Stimulated activated memory B cell treated with anti-CD40 and anti-IgM and Interleukin-4, amounts not matched to agents 10 μg/mL and 1 μg/mL and 100 μg/mL, for 72 hours (primary cell): ENCODE measurements around the gene PKLR.
"Not testable (repeated sequence)": the region's sequence is repeated elsewhere in the genome, so short reads cannot be mapped to it uniquely, and the experiment has no call there.

Experiments used
- ATAC-seq: fragments of 150-1000 bp; cut with Tn5 transposase; 2 replicates; pipeline ENCODE4 v1.10.0; 2021
- H3K27ac Mint-ChIP-seq: one replicate; pipeline ENCODE4 v1.8.0; 2022; ENCODE audit warnings: mild to moderate bottlenecking, mixed read lengths
- H3K27me3 Mint-ChIP-seq: one replicate; pipeline ENCODE4 v1.8.0; 2022; ENCODE audit warnings: mixed read lengths
- H3K36me3 Mint-ChIP-seq: one replicate; pipeline ENCODE4 v1.8.0; 2022; ENCODE audit warnings: mixed read lengths
- H3K4me1 Mint-ChIP-seq: one replicate; pipeline ENCODE4 v1.8.0; 2022; ENCODE audit warnings: mixed read lengths
- H3K4me3 Mint-ChIP-seq: one replicate; pipeline ENCODE4 v1.8.0; 2022; ENCODE audit warnings: mild to moderate bottlenecking, moderate library complexity, mixed read lengths
- H3K9me3 Mint-ChIP-seq: one replicate; pipeline ENCODE4 v1.8.0; 2022; ENCODE audit warnings: mixed read lengths

The PKLR gene

DNA sequence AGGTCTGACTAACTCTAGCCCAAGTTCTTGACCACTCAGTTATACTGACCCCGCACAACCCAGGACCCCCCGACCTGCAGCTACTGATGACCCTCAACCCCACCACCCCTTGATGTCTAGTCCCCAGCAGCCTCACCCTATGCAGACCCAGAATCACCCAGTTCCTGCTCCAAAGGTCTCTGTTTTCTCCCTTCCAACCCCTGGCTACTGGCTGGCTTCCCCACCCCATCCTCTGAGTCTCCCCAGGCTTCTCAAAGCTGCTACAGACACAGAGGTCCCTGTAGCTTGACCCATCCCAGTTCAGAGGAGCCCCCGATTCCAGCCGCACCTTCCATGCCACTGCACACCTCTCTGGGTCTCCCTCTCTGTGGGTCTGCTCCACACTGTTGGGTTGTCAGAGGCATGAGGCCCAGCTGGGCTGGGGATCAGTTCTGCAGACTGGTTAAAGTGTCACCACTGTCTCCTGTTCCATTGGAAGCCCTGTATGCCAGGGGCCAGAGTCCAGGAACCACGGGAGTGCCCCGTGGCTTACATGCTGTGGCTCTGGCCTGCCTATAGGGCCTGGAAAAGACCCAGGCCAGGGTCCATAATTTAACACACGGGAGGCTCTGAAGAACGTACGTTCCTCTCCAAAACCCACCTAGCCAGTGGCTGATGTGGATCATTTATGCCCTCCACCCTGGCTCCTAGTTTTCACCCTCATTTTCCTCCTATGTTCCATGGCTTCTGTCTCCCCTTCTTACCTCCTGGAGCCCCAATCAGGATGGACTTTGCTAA, 497 bp downstream of the PKLR start:
- Mint-ChIP-seq H3K27ac (no peak overlapping the region), H3K4me3 (no peak overlapping the region), H3K27me3 (peaks cover 24% of the 10 kb centered on the region), H3K9me3 (no peaks in the 10 kb centered on the region), H3K4me1 (peaks cover 7% of the 10 kb centered on the region), H3K36me3 (no peaks in the 10 kb centered on the region)
- ATAC-seq = no peak

DNA sequence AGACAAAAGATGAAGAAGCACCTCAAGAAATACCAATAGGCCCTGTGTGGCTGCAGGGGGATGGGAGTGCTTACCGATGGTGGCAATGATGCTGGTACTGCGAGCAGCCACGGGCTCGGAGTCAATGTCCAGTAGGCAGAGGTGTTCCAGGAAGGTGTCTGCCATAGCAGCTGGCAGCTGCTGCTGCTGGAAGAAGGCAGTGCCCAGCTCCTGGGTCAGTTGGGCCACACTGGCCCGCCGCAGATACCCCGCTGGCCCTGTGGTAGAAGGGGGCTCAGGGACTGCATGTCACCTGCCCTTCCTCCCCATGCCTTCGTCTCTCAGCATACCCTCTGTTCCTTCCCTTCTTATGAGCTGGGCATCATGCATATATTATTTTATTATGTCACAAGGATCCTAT, 1.2 kb downstream of the PKLR start:
- Mint-ChIP-seq H3K27me3 (peaks cover 31% of the 10 kb centered on the region), H3K27ac (no peak overlapping the region)
- no peak for ATAC-seq

DNA sequence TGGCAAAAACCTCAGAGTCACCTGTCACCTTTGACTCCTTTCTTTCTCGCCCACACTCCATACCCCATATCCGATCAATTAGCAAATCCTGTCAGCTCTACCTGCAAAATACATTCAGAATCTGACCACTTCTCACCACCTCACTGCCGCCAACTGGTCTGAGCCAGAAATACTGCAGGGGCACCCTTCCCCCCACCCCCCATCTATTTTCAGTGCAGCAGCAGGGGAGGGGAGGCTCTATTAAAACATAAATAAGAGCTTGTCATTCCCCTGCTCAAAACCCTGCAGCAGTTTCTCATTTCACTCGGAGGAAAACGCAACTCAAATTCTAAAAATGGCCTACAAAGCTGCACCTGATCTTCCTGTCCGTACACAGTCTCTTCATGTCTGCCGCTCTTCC, 3.9 kb downstream of the PKLR start:
- ATAC-seq = no peak
- H3K27ac Mint-ChIP-seq = no peak overlapping the region
- H3K4me1 Mint-ChIP-seq = peaks cover 7% of the 10 kb centered on the region
- H3K4me3 Mint-ChIP-seq = no peak overlapping the region
- no peaks in the 10 kb centered on the region for H3K36me3 Mint-ChIP-seq
- H3K9me3 Mint-ChIP-seq = no peaks in the 10 kb centered on the region
- peaks cover 44% of the 10 kb centered on the region for H3K27me3 Mint-ChIP-seq

More for the DNA sequence above, 1.2 kb downstream of the PKLR start:
- H3K36me3 Mint-ChIP-seq = no peaks in the 10 kb centered on the region
- no peaks in the 10 kb centered on the region for H3K9me3 Mint-ChIP-seq
- peaks cover 7% of the 10 kb centered on the region for H3K4me1 Mint-ChIP-seq
- no peak overlapping the region for H3K4me3 Mint-ChIP-seq

DNA sequence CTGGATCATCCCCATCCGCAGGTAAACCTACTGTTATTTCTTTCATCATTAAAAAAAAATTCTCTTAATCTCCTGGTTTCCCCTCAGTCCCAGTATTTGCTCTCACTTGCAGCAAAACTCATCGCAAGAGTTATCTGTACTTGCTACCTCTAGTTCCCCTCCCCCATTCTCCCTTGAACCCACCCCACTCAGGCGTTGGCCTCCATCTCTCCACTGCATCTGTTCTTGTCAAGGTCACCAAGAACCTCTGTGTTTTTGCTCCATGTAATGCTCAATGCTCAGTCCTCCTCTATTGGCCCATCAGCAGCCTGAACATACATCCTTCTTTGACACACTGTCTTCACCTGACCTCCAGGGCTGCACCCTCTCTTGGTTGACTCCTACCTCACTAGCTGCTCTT, 4.6 kb downstream of the PKLR start:
- Mint-ChIP-seq H3K4me3 (no peak overlapping the region), H3K27me3 (peaks cover 44% of the 10 kb centered on the region), H3K4me1 (peaks cover 7% of the 10 kb centered on the region), H3K27ac (no peak overlapping the region), H3K9me3 (no peaks in the 10 kb centered on the region), H3K36me3 (no peaks in the 10 kb centered on the region)
- ATAC-seq = no peak

DNA sequence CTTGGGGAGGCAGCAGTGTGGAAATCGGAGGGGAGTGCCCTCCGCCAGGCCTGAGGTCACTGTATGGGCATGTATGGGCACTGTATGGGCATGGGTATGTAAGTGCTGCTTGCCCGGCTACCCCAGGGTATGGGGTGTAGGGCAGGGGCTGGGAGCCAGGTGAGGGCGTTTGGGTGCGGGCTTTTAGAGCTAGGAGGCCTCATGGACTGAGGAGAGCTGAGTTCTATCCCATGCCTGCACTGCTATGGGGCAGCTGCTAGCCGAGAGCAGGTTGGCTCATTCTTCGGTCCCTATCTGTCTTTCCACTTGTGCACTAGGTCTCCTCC, 5.3 kb downstream of the PKLR start:
- no peak for ATAC-seq
- Mint-ChIP-seq H3K9me3 (no peaks in the 10 kb centered on the region), H3K36me3 (no peaks in the 10 kb centered on the region), H3K27me3 (peaks cover 44% of the 10 kb centered on the region), H3K27ac (no peak overlapping the region), H3K4me3 (no peak overlapping the region), H3K4me1 (peaks cover 7% of the 10 kb centered on the region)

DNA sequence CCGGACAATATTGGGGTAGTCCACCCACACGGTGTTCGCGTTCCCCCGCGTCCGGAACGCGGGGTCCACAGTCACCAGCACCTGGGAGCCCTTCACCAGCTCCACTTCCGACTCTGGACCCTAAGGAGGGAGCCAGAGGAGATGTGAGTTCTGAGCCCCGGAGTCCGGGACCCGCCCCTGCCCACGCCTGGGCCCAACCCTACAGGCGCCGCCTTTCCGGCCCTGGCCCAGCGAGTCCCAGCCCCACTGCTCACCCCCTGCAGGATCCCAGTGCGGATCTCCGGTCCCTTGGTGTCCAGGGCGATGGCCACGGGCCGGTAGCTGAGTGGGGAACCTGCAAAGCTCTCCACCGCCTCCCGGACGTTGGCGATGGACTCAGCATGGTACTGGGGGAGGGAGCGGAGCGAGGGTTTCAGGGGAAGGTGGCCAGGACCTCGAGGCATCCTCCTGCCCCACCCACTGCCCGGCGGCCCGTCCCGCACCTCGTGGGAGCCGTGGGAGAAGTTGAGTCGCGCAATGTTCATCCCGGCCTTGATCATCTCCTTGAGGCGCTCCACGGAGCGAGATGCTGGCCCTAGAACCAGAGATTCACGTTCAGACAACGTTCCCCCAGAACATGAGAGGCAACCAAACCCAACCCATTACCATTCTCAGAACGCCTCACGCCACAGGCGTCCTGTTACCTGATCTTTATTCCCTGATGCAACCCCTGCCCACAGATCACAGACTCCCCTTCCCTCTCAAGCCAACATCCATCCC, 5.9 kb downstream of the PKLR start:
- peak; percentile 31 for ATAC-seq
- no peaks in the 10 kb centered on the region for H3K36me3 Mint-ChIP-seq
- H3K4me3 Mint-ChIP-seq = no peak overlapping the region
- H3K4me1 Mint-ChIP-seq = peaks cover 7% of the 10 kb centered on the region
- no peaks in the 10 kb centered on the region for H3K9me3 Mint-ChIP-seq
- no peak overlapping the region for H3K27ac Mint-ChIP-seq
- H3K27me3 Mint-ChIP-seq = peaks cover 47% of the 10 kb centered on the region

DNA sequence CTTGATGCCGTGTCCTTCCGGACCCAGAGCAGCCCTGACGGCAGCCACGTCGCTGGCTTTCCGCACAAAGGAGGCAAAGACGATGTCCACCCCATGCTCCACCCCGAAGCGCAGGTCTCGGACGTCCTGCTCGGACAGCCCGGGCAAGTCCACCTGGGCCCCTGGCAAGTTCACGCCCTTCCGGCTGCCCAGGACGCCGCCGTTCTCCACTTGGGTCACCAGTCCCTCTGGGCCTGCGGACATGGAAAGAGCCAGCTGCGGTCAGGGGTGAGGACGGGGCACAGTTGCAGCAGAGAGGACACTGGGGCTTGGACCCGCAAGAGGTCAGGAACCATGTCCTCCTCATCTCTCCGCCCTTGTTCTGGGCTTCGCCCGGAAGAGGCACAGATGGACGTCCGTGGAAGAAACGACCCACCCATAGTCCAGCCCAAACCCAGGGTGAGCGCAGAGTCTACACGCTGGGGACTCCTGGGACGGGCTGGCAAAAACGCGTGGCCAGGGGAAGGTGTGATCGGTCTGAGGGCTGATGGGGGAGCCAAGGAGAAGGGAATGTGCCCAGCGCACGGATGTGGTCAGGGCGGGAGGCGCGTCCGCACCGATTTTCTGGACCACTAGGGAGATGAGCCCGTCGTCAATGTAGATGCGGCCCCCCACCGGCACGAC, 6.6 kb downstream of the PKLR start:
- Mint-ChIP-seq H3K4me1 (peaks cover 7% of the 10 kb centered on the region), H3K27ac (no peak overlapping the region), H3K27me3 (peaks cover 53% of the 10 kb centered on the region), H3K4me3 (no peak overlapping the region), H3K36me3 (no peaks in the 10 kb centered on the region), H3K9me3 (no peaks in the 10 kb centered on the region)
- ATAC-seq = no peak

DNA sequence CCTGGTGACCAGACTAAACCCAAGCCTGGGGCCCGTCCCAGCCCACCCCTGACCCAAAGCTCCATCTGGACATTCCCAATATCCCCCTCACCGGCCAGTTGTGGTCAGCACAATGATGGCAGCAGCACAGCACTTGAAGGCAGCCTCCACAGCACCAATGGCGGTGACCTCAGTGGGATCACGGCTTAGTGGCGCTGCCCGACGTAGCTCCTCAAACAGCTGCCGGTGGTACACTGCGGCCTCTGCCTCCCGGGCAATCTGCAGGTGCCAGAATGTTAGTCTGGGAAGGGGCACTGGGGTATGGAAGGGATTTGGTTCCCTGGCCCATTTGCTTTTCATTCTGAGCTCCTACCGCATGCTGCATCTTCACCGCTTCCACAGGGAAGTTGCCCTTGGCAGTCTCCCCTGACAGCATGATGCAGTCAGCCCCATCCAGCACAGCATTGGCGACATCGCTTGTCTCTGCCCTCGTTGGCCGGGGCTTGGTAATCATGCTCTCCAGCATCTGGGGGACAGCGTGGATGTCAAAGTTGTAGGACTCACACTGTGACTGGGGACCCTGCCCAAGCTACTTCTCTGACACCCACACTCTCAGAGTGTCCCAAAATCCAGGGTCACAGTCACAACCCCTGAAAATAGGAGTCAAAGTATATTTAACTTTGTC, 8.0 kb downstream of the PKLR start:
- H3K9me3 Mint-ChIP-seq = no peaks in the 10 kb centered on the region
- no peak overlapping the region for H3K4me3 Mint-ChIP-seq
- peaks cover 53% of the 10 kb centered on the region for H3K27me3 Mint-ChIP-seq
- ATAC-seq = no peak
- no peaks in the 10 kb centered on the region for H3K36me3 Mint-ChIP-seq
- peaks cover 7% of the 10 kb centered on the region for H3K4me1 Mint-ChIP-seq
- H3K27ac Mint-ChIP-seq = no peak overlapping the region

DNA sequence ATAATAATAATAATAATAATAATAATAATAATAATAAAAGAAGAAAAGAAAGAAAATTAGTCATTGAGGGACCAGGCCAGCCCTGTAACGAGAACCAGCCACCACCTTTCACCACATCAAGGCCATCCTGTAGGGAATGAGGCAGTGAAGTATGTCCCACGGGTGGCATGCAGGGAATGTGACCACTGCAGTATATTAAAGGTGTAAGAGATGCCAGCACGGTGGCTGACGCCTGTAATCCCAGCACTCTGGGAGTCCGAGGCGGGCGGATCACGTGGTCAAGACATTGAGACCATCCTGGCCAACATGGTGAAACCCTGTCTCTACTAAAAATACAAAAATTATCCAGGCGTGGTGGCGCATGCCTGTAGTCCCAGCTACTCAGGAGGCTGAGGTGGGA, 10.2 kb downstream of the PKLR start:
- H3K36me3 Mint-ChIP-seq, H3K9me3 Mint-ChIP-seq, ATAC-seq, H3K4me1 Mint-ChIP-seq, H3K4me3 Mint-ChIP-seq, H3K27ac Mint-ChIP-seq: not testable (repeated sequence)
- peaks cover 32% of the 10 kb centered on the region for H3K27me3 Mint-ChIP-seq

DNA sequence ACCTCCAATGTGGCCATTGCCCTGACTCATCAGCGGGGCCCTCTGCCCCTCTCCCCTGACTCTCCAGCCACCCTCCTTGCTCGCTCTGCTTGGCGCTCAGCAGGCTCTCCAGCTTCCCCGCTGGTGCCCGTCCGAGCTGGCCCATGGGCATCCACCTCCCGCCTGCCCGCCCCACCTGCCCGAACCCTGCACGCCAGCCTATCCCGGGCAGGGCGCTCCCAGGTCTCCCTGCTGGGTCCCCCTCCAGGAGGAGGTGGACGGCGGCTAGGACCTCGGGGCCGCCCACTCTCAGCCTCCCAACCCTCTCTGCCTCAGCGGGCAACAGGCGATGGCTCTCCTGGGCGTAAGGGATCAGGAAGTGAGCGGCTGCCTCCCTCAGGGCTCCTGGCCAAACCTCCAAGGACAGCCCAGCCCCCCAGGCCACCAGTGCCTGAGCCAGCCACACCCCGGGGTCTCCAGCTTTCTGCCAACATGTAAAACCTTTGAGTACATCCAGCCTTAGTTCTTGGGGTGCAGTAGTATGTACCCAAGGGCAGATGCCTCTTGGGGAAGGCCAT, 13.2 kb downstream of the PKLR start:
- ATAC-seq = peak; percentile 39
- no peak overlapping the region for H3K4me3 Mint-ChIP-seq
- H3K4me1 Mint-ChIP-seq = no peaks in the 10 kb centered on the region
- peaks cover 8% of the 10 kb centered on the region for H3K27me3 Mint-ChIP-seq
- peaks cover 5% of the 10 kb centered on the region for H3K36me3 Mint-ChIP-seq
- H3K9me3 Mint-ChIP-seq = no peaks in the 10 kb centered on the region
- H3K27ac Mint-ChIP-seq = no peak overlapping the region

DNA sequence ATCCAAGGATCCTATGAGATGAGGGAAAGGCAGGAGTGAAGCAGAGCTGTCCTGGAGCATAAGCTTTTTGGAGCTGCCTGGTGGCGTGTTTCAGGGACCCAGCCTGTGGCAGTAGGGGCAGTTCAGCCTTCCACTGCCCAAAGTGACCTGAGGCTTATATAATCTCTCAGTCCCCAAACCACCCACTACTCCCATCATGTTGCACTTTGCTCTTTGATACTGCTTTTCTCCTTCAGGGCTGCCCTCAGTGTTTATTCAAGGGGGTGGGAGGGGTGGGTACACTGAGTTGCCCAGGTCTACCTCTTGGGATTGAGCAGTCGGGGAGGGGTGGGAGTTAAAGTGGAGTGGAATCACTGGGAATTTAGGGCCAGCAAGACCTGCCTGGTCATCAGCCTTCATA, 14.7 kb downstream of the PKLR start:
- H3K9me3 Mint-ChIP-seq = no peaks in the 10 kb centered on the region
- peaks cover 5% of the 10 kb centered on the region for H3K36me3 Mint-ChIP-seq
- peaks cover 8% of the 10 kb centered on the region for H3K27me3 Mint-ChIP-seq
- no peak overlapping the region for H3K27ac Mint-ChIP-seq
- ATAC-seq = no peak
- no peak overlapping the region for H3K4me3 Mint-ChIP-seq
- no peaks in the 10 kb centered on the region for H3K4me1 Mint-ChIP-seq

DNA sequence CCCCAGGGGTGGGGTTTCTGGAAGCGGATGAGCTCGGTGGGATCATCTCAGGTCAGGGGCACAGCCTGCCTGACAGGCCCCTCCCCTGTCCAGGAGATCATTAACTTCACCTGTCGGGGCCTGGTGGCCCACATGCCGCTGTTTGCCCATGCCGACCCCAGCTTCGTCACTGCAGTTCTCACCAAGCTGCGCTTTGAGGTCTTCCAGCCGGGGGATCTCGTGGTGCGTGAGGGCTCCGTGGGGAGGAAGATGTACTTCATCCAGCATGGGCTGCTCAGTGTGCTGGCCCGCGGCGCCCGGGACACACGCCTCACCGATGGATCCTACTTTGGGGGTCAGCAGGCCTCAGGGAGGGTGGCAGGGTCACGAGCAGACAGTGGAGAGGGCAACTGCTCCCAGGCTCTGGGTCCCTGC, 15.6 kb downstream of the PKLR start:
- Mint-ChIP-seq H3K9me3 (no peaks in the 10 kb centered on the region), H3K27ac (no peak overlapping the region), H3K4me1 (no peaks in the 10 kb centered on the region), H3K27me3 (peaks cover 8% of the 10 kb centered on the region), H3K36me3 (peaks cover 5% of the 10 kb centered on the region), H3K4me3 (no peak overlapping the region)
- no peak for ATAC-seq

DNA sequence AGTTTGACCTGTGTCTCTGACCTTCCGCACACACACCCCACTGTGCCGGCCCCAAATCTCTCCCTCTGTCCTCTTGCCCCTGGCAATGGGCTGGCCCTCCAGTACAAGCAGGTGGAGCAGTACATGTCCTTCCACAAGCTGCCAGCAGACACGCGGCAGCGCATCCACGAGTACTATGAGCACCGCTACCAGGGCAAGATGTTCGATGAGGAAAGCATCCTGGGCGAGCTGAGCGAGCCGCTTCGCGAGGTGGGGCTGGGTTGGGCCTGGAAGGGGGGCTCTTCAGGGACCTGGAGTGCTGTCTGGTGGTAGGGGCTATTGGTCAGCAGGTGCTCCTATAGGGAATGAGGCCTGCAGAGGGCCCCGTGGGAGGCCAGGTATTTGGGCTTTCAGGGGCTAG, 16.2 kb downstream of the PKLR start:
- Mint-ChIP-seq H3K27me3 (peaks cover 3% of the 10 kb centered on the region), H3K36me3 (peaks cover 5% of the 10 kb centered on the region), H3K27ac (no peak overlapping the region), H3K4me3 (no peak overlapping the region), H3K9me3 (no peaks in the 10 kb centered on the region), H3K4me1 (no peaks in the 10 kb centered on the region)
- ATAC-seq = no peak

DNA sequence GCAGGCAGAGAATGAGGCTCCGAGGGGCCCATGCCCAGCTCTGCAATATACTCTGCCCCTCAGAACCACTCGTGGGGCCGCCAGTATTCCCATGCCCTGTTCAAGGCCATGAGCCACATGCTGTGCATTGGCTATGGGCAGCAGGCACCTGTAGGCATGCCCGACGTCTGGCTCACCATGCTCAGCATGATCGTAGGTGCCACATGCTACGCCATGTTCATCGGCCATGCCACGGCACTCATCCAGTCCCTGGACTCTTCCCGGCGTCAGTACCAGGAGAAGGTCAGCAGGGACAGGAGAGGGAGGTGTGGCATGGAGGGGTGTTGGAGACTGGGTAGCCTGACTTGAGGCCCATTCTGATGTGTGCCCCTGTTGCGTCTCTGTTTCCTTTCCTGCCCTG, 16.8 kb downstream of the PKLR start:
- Mint-ChIP-seq H3K36me3 (peaks cover 5% of the 10 kb centered on the region), H3K9me3 (no peaks in the 10 kb centered on the region), H3K27me3 (no peaks in the 10 kb centered on the region), H3K4me3 (no peak overlapping the region), H3K27ac (no peak overlapping the region), H3K4me1 (no peaks in the 10 kb centered on the region)
- ATAC-seq = no peak

DNA sequence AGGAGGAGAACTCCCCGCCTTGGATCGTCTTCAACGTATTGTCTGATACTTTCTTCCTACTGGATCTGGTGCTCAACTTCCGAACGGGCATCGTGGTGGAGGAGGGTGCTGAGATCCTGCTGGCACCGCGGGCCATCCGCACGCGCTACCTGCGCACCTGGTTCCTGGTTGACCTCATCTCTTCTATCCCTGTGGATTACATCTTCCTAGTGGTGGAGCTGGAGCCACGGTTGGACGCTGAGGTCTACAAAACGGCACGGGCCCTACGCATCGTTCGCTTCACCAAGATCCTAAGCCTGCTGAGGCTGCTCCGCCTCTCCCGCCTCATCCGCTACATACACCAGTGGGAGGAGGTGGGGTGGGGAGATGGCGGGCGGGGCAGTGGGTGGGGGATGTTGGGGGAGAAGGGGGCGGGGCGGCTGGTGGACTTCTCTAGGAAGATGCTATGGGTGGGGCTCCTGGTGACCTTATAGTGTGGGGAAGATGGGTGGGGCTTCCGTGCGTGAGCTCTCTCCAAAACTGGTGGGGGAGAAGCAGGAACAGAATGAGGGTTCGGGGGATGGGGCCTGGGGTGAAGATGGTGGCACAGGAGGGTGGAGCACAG, 18.6 kb downstream of the PKLR start:
- no peaks in the 10 kb centered on the region for H3K27me3 Mint-ChIP-seq
- H3K4me1 Mint-ChIP-seq = peaks cover 10% of the 10 kb centered on the region
- H3K4me3 Mint-ChIP-seq = no peak overlapping the region
- H3K27ac Mint-ChIP-seq = no peak overlapping the region
- no peaks in the 10 kb centered on the region for H3K9me3 Mint-ChIP-seq
- peaks cover 3% of the 10 kb centered on the region for H3K36me3 Mint-ChIP-seq
- no peak for ATAC-seq
